K562 (cell line): ENCODE results near the gene JUND. TPM values are rescaled to one million over a fixed set of nuclear protein-coding genes. Genes with fewer than 3 reads are reported as not detected.

Experiments
- ADNP ChIP-seq: fragments of 200-800 bp; sonication (Bioruptor generic); IDR thresholded peaks from 2 replicates; pipeline ENCODE4 v1.6.1; 2016; ENCODE audit warnings: missing genetic modification characterization, missing compliant biosample characterization
- CHD2 ChIP-seq: IDR thresholded peaks from 2 replicates; pipeline ENCODE4 v1.6.1; 2011; ENCODE audit warnings: low read depth, low read length
- IRF2 ChIP-seq: sonication (generic); formaldehyde crosslinking; IDR thresholded peaks from 2 replicates; pipeline ENCODE4 v1.8.1; 2022; ENCODE audit warnings: mild to moderate bottlenecking, missing genetic modification reagents
- MTA3 ChIP-seq: fragments of 450-650 bp; formaldehyde crosslinking; IDR thresholded peaks from 2 replicates; pipeline ENCODE4 v1.6.1; 2017; ENCODE audit warnings: mild to moderate bottlenecking, borderline replicate concordance
- MXI1 ChIP-seq: IDR thresholded peaks from 2 replicates; pipeline ENCODE4 v1.6.1; 2011; ENCODE audit warnings: low read depth, mild to moderate bottlenecking, improper control_type of control experiment, low read length
- NCOR1 ChIP-seq: fragments of 450-650 bp; IDR thresholded peaks from 2 replicates; pipeline ENCODE4 v1.6.1; 2016; ENCODE audit warnings: mild to moderate bottlenecking, moderate library complexity
- PHB2 ChIP-seq: fragments of 450-650 bp; IDR thresholded peaks from 2 replicates; pipeline ENCODE4 v1.6.1; 2017; ENCODE audit warnings: low read depth
- POLR3A ChIP-seq: IDR thresholded peaks from 2 replicates; pipeline ENCODE4 v1.6.1; 2011; ENCODE audit warnings: borderline replicate concordance, mild to moderate bottlenecking, moderate library complexity; ENCODE audit not compliant: insufficient read length, insufficient read depth; ENCODE audit errors: extremely low read depth
- TEAD2 ChIP-seq: fragments of 450-650 bp; IDR thresholded peaks from 2 replicates; pipeline ENCODE4 v1.6.1; 2016; ENCODE audit warnings: missing genetic modification characterization, control low read depth, missing compliant biosample characterization
- ZBTB9 ChIP-seq: fragments of 450-650 bp; formaldehyde crosslinking; IDR thresholded peaks from 2 replicates; pipeline ENCODE4 v1.4.0; 2020; ENCODE audit warnings: mild to moderate bottlenecking, moderate library complexity
- ZNF140 ChIP-seq: fragments of 250-450 bp; sonication (Bioruptor Pico); IDR thresholded peaks from 2 replicates; pipeline ENCODE4 v1.8.0; 2021; ENCODE audit warnings: moderate library complexity, mild to moderate bottlenecking, inconsistent platforms
- ZNF165 ChIP-seq: fragments of 250-450 bp; sonication (Bioruptor Pico); IDR thresholded peaks from 2 replicates; pipeline ENCODE4 v1.4.0; 2020; ENCODE audit warnings: borderline replicate concordance
- ZNF263 ChIP-seq: sonication (generic); formaldehyde crosslinking; IDR thresholded peaks from 2 replicates; pipeline ENCODE4 v1.8.0; 2022; ENCODE audit warnings: mild to moderate bottlenecking, missing genetic modification reagents, borderline replicate concordance
- ZNF76 ChIP-seq: fragments of 250-450 bp; sonication (Bioruptor Pico); IDR thresholded peaks from 2 replicates; pipeline ENCODE4 v1.4.0; 2020; ENCODE audit warnings: mild to moderate bottlenecking, moderate library complexity, borderline replicate concordance
- polyA plus RNA-seq, 8 experiments: library from polyadenylated mRNA; depleted of rRNA in 4 of 8; stranded (reverse) in 5 of 8; unstranded in 3 of 8; fragments of >200 nt; fragmentation: Nextera tagmentation in 2 of 8; fragmentation: Illumina TruSeq in 1 of 8; extraction: Ambion mirVana in 2 of 8; extraction: Trizol in 1 of 8; gene quantifications; 2 replicates each; pipeline versions ENCODE4 v1.2.1 to v1.2.3, GENCODE V29; 2011 to 2014; ENCODE audit warnings: inconsistent platforms in 1 of 8, missing spikeins in 1 of 8
- total RNA-seq, 7 experiments: library from RNA; depleted of rRNA in 6 of 7; stranded (reverse); fragments of >200 nt in 6 of 7; fragmentation: Illumina TruSeq in 2 of 7; extraction: Trizol in 2 of 7; gene quantifications; 2 replicates each; pipeline versions ENCODE4 v1.2.1 to v1.2.3, GENCODE V29; 2011 to 2021; ENCODE audit warnings: low replicate concordance in 1 of 7
- TF ChIP-seq, protein P1 (sequence below): sonication (generic); formaldehyde crosslinking; IDR thresholded peaks from 2 replicates; pipeline ENCODE4 v1.8.0; 2023; ENCODE audit warnings: missing genetic modification reagents, mild to moderate bottlenecking, borderline replicate concordance
- TF ChIP-seq, protein P2 (sequence below): IDR thresholded peaks from 2 replicates; pipeline ENCODE4 v1.6.1; 2014; ENCODE audit warnings: antibody characterized with exemption
- TF ChIP-seq, protein P3 (sequence below): fragments of 250-450 bp; sonication (Bioruptor Pico); IDR thresholded peaks from 2 replicates; pipeline ENCODE4 v1.4.0; 2020; ENCODE audit warnings: mild to moderate bottlenecking, moderate library complexity

The JUND gene
- total and polyA plus RNA-seq, 9 of the 15 experiments (the other 6 are each of a cell fraction or from before 2014, with no cell fraction given): 6.4 to 286 (median 42.3) TPM

DNA sequence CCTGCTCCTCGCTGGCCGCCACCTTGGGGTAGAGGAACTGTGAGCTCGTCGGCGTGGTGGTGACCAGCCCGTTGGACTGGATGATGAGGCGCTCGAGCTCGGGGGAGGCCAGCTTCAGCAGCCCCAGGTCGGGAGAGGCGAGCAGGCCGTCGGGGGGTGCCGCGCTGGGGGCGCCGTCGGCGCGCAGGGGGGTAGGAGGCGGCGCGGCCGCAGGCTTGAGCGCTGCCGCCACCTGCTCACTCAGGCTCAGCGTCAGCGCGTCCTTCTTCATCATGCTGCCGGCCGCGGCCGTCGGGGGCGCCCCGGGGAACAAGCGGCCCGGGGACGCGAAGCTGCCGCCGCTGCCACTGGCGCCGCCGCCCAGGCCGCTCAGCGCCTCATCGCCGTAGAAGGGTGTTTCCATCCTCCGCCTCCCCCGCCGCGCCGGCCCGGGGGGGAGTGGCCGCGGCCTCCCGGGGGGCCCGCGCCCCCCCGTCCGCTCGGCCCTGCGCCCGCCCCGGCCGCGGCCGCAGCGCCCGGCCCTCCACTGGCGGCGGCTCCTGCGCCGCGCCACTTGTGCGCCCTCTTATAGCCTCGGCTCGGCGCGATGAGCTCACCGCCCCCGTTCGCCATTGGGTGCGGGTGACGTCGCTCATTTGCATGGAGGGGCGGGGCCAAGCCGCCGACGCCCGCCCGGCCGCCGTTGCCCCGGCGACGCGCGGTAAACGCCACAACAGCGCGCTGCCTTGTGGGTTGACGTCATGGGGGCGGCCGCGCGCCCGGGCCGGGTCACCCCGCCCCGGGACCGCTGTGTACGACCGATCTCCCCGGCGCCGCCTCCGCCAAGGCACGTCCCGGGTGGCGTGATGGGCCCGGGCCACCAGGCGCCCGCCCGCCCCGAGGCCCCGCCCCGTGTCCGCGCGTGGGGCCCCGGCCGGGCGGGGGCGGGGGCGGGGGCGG lies at the start of gene JUND (continued):
- TF ChIP-seq, protein P1, sequence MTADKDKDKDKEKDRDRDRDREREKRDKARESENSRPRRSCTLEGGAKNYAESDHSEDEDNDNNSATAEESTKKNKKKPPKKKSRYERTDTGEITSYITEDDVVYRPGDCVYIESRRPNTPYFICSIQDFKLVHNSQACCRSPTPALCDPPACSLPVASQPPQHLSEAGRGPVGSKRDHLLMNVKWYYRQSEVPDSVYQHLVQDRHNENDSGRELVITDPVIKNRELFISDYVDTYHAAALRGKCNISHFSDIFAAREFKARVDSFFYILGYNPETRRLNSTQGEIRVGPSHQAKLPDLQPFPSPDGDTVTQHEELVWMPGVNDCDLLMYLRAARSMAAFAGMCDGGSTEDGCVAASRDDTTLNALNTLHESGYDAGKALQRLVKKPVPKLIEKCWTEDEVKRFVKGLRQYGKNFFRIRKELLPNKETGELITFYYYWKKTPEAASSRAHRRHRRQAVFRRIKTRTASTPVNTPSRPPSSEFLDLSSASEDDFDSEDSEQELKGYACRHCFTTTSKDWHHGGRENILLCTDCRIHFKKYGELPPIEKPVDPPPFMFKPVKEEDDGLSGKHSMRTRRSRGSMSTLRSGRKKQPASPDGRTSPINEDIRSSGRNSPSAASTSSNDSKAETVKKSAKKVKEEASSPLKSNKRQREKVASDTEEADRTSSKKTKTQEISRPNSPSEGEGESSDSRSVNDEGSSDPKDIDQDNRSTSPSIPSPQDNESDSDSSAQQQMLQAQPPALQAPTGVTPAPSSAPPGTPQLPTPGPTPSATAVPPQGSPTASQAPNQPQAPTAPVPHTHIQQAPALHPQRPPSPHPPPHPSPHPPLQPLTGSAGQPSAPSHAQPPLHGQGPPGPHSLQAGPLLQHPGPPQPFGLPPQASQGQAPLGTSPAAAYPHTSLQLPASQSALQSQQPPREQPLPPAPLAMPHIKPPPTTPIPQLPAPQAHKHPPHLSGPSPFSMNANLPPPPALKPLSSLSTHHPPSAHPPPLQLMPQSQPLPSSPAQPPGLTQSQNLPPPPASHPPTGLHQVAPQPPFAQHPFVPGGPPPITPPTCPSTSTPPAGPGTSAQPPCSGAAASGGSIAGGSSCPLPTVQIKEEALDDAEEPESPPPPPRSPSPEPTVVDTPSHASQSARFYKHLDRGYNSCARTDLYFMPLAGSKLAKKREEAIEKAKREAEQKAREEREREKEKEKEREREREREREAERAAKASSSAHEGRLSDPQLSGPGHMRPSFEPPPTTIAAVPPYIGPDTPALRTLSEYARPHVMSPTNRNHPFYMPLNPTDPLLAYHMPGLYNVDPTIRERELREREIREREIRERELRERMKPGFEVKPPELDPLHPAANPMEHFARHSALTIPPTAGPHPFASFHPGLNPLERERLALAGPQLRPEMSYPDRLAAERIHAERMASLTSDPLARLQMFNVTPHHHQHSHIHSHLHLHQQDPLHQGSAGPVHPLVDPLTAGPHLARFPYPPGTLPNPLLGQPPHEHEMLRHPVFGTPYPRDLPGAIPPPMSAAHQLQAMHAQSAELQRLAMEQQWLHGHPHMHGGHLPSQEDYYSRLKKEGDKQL (CRISPR knock-in tag): no peak
- no peak for TF ChIP-seq PHB2
- TF ChIP-seq NCOR1: no peak
- no peak for TF ChIP-seq TEAD2 (tag)
- TF ChIP-seq ADNP (tag): no peak
- TF ChIP-seq IRF2 (CRISPR knock-in tag): no peak
- peak; percentile 97 for TF ChIP-seq MXI1
- TF ChIP-seq CHD2: 0 out of 2 replicates have a peak, but pooled peaks have one; percentile 38
- TF ChIP-seq ZBTB9 (CRISPR knock-in tag): peak; percentile 75
- peak; percentile 12; the same call in 1 of the 2 replicates for TF ChIP-seq ZNF263 (CRISPR knock-in tag)
- no peak for TF ChIP-seq ZNF165
- no peak for TF ChIP-seq POLR3A
- TF ChIP-seq, protein P2, sequence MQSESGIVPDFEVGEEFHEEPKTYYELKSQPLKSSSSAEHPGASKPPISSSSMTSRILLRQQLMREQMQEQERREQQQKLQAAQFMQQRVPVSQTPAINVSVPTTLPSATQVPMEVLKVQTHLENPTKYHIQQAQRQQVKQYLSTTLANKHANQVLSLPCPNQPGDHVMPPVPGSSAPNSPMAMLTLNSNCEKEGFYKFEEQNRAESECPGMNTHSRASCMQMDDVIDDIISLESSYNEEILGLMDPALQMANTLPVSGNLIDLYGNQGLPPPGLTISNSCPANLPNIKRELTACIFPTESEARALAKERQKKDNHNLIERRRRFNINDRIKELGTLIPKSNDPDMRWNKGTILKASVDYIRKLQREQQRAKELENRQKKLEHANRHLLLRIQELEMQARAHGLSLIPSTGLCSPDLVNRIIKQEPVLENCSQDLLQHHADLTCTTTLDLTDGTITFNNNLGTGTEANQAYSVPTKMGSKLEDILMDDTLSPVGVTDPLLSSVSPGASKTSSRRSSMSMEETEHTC: no peak
- peak; percentile 99 for TF ChIP-seq MTA3
- TF ChIP-seq, protein P3, sequence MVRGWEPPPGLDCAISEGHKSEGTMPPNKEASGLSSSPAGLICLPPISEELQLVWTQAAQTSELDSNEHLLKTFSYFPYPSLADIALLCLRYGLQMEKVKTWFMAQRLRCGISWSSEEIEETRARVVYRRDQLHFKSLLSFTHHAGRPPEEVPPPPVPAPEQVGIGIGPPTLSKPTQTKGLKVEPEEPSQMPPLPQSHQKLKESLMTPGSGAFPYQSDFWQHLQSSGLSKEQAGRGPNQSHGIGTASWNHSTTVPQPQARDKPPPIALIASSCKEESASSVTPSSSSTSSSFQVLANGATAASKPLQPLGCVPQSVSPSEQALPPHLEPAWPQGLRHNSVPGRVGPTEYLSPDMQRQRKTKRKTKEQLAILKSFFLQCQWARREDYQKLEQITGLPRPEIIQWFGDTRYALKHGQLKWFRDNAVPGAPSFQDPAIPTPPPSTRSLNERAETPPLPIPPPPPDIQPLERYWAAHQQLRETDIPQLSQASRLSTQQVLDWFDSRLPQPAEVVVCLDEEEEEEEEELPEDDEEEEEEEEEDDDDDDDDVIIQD (CRISPR knock-in tag): no peak
- no peak for TF ChIP-seq ZNF140
- TF ChIP-seq ZNF76 (CRISPR knock-in tag): no peak
